AG04450 (cell line): ENCODE measurements around the gene UGT1A6. TPM values are rescaled to one million over a fixed set of nuclear protein-coding genes. Genes with fewer than 3 reads are reported as not detected.

Experiments used
- CTCF ChIA-PET: fragments of 300-600, 350-600 bp; formaldehyde crosslinking; extraction: SDS; loops from one replicate; lab custom pipeline; 2022; ENCODE audit warnings: antibody characterized with exemption, inconsistent platforms; lab: Charles Lee
- POLR2A ChIA-PET: fragments of 350-600 bp; formaldehyde crosslinking; extraction: SDS; loops from one replicate; lab custom pipeline; 2021; ENCODE audit warnings: antibody characterized with exemption, inconsistent platforms; lab: Yijun Ruan, JAX
- DNase-seq: peaks from one replicate; pipeline ENCODE4 v3.0.0-alpha.2; 2011; ENCODE audit warnings: low read depth, low spot score
- H3K27ac ChIP-seq: one replicate; pipeline ENCODE4 v1.5.1; 2012; ENCODE audit warnings: low read depth, low read length, control low read depth
- H3K27me3 ChIP-seq: one replicate; pipeline ENCODE4 v1.6.0; 2012; ENCODE audit warnings: low read length; ENCODE audit not compliant: control insufficient read depth, insufficient read depth
- H3K4me3 ChIP-seq: 2 replicates; pipeline ENCODE4 v1.5.1; 2011; ENCODE audit warnings: mild to moderate bottlenecking, low read depth, low read length, control low read depth
- H3K9me3 ChIP-seq: 2 replicates; pipeline ENCODE4 v1.5.1; 2012; ENCODE audit warnings: low read length; ENCODE audit not compliant: control insufficient read depth, insufficient read depth
- CTCF ChIP-seq: IDR thresholded peaks from 2 replicates; pipeline ENCODE4 v1.5.1; 2011; ENCODE audit warnings: low read depth, low read length, control low read depth, inconsistent platforms
- polyA plus RNA-seq: library from polyadenylated mRNA; depleted of rRNA; stranded (reverse); fragments of >200 nt; gene quantifications from 2 replicates; pipeline ENCODE4 v1.2.3, GENCODE V29; 2011

The UGT1A6 gene
- polyA plus RNA-seq, 1 experiment, result not detected

- H3K27me3 ChIP-seq, result peaks cover 7% of the 10 kb centered on the region
- no peak for DNase-seq
- no peak for TF ChIP-seq CTCF
- ChIA-PET POLR2A (no interaction called here), CTCF (no interaction called here)
- no peak overlapping the region for H3K27ac ChIP-seq
- H3K9me3 ChIP-seq, result no peaks in the 10 kb centered on the region
- H3K4me3 ChIP-seq, result no peak overlapping the region
Observed at GRCh38 chr2:233668605-233669260, 24.0 kb upstream of the UGT1A6 start.

GRCh38 chr2:233671290-233672161 is 21.2 kb upstream of the UGT1A6 start, which contains the start of gene UGT1A9:
Gene UGT1A9 (plus strand): TSS chr2:233671898. CDS start chr2:233671935, 37 bp downstream.
- peaks cover 7% of the 10 kb centered on the region for H3K27me3 ChIP-seq
- no peaks in the 10 kb centered on the region for H3K9me3 ChIP-seq
- no peak for TF ChIP-seq CTCF
- peak within 1 kb of the TSS; percentile 2 for H3K27ac ChIP-seq
- ChIA-PET CTCF (no interaction called here), POLR2A (no interaction called here)
- no peak within 1 kb of the TSS for H3K4me3 ChIP-seq
- no peak for DNase-seq

GRCh38 chr2:233672886-233673285 is 19.8 kb upstream of the UGT1A6 start:
- H3K9me3 ChIP-seq, result no peaks in the 10 kb centered on the region
- no peak for TF ChIP-seq CTCF
- no peak for DNase-seq
- no peak overlapping the region for H3K27ac ChIP-seq
- ChIA-PET POLR2A (no interaction called here), CTCF (no interaction called here)
- peaks cover 7% of the 10 kb centered on the region for H3K27me3 ChIP-seq
- no peak overlapping the region for H3K4me3 ChIP-seq

GRCh38 chr2:233673896-233674295 is 18.8 kb upstream of the UGT1A6 start:
- no peak for TF ChIP-seq CTCF

GRCh38 chr2:233674314-233674713 is 18.4 kb upstream of the UGT1A6 start:
- no peak for TF ChIP-seq CTCF
- Histone ChIP-seq H3K27me3 (peaks cover 7% of the 10 kb centered on the region), H3K27ac (no peak overlapping the region), H3K4me3 (no peak overlapping the region), H3K9me3 (no peaks in the 10 kb centered on the region)
- DNase-seq, result no peak
- CTCF ChIA-PET, result no interaction called here
- POLR2A ChIA-PET, result no interaction called here

More at GRCh38 chr2:233673896-233674295, 18.8 kb upstream of the UGT1A6 start:
- CTCF ChIA-PET, result no interaction called here
- Histone ChIP-seq H3K9me3 (no peaks in the 10 kb centered on the region), H3K27me3 (peaks cover 7% of the 10 kb centered on the region), H3K27ac (no peak overlapping the region), H3K4me3 (no peak overlapping the region)
- POLR2A ChIA-PET, result no interaction called here
- no peak for DNase-seq
